OCI-LY1 (cell line): ENCODE measurements around the gene WNT2B.

Experiments used
- EZH2 ChIP-seq: fragments of 200-600 bp; sonication (generic), shearing (Covaris generic); IDR thresholded peaks from 2 replicates; pipeline ENCODE4 v1.8.0; 2017; ENCODE audit warnings: borderline replicate concordance, mixed run types, mild to moderate bottlenecking, antibody characterized with exemption, low read length, moderate library complexity, mixed read lengths
- TF ChIP-seq, protein P1 (sequence below): fragments of 200-600 bp; sonication (generic), shearing (Covaris generic); IDR thresholded peaks from 2 replicates; pipeline ENCODE4 v1.5.1; 2017; ENCODE audit warnings: mild to moderate bottlenecking, antibody characterized with exemption, low read length, moderate library complexity, mixed read lengths

DNA sequence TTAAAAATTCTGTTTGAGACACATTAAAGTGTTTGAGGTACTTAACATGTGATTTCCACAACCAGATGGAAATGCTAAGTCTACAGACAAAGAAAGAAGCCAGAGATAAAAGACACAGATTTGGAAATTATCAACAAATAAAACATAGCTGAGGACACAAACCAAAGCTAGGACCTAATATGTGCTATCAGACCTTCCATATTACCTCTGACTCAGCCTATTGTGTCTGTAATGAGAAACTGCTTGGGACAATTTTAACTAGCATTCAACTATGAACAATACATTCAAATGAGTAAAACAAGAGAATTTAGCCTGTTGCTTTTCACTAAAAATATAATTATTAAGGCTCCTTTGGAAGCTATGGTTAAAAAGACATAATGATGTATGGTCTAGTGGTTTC lies 54.6 kb downstream of the WNT2B start:
- TF ChIP-seq, protein P1, sequence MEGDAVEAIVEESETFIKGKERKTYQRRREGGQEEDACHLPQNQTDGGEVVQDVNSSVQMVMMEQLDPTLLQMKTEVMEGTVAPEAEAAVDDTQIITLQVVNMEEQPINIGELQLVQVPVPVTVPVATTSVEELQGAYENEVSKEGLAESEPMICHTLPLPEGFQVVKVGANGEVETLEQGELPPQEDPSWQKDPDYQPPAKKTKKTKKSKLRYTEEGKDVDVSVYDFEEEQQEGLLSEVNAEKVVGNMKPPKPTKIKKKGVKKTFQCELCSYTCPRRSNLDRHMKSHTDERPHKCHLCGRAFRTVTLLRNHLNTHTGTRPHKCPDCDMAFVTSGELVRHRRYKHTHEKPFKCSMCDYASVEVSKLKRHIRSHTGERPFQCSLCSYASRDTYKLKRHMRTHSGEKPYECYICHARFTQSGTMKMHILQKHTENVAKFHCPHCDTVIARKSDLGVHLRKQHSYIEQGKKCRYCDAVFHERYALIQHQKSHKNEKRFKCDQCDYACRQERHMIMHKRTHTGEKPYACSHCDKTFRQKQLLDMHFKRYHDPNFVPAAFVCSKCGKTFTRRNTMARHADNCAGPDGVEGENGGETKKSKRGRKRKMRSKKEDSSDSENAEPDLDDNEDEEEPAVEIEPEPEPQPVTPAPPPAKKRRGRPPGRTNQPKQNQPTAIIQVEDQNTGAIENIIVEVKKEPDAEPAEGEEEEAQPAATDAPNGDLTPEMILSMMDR, result no peak
- no peak for TF ChIP-seq EZH2
